ENCODE data around the gene TMEM38B.

- no peak for TF ChIP-seq CTCF (conservative IDR thresholded peaks at IDR 0.05)
- TF ChIP-seq EZH2 (IDR thresholded peaks at IDR 0.05; ENCODE audit: low read depth) = no peak
Measured at GRCh38 chr9:105694190-105694847, at the start of gene TMEM38B.

Data from PC-9 (cell line).